Measurements from ENCODE around the gene XKRX.

The XKRX gene

GRCh38 chrX:100935767-100936166, 7.0 kb upstream of the XKRX start:
- DNase-seq (ENCODE audit: low read depth, low spot score) = no peak
- ChIA-PET POLR2A (no interaction called here), CTCF (no interaction called here)

GRCh38 chrX:100931925-100932285, 3.2 kb upstream of the XKRX start:
- no peak for DNase-seq (ENCODE audit: low read depth, low spot score)
- CTCF ChIA-PET = no interaction called here
- no peak for TF ChIP-seq CTCF (IDR thresholded peaks at IDR 0.05; ENCODE audit: insufficient read depth, low read length, missing control alignments)
- H3K4me3 ChIP-seq (ENCODE audit: low read depth, low read length) = no peak overlapping the region
- POLR2A ChIA-PET = no interaction called here

More at GRCh38 chrX:100935767-100936166, 7.0 kb upstream of the XKRX start:
- no peak for TF ChIP-seq CTCF (IDR thresholded peaks at IDR 0.05; ENCODE audit: insufficient read depth, low read length, missing control alignments)
- H3K4me3 ChIP-seq (ENCODE audit: low read depth, low read length) = no peak overlapping the region

GRCh38 chrX:100931218-100931924, 2.7 kb upstream of the XKRX start:
- POLR2A ChIA-PET = no interaction called here
- CTCF ChIA-PET = no interaction called here
- TF ChIP-seq CTCF (IDR thresholded peaks at IDR 0.05; ENCODE audit: insufficient read depth, low read length, missing control alignments) = no peak
- no peak for DNase-seq (ENCODE audit: low read depth, low spot score)
- no peak overlapping the region for H3K4me3 ChIP-seq (ENCODE audit: low read depth, low read length)

- no peak for DNase-seq (ENCODE audit: low read depth, low spot score)
- ChIA-PET POLR2A (no interaction called here), CTCF (no interaction called here)
- no peak overlapping the region for H3K4me3 ChIP-seq (ENCODE audit: low read depth, low read length)
- no peak for TF ChIP-seq CTCF (IDR thresholded peaks at IDR 0.05; ENCODE audit: insufficient read depth, low read length, missing control alignments)
Measured at GRCh38 chrX:100926453-100926852, 2.3 kb downstream of the XKRX start.

GRCh38 chrX:100924375-100924774, 4.3 kb downstream of the XKRX start:
- no peak for TF ChIP-seq CTCF (IDR thresholded peaks at IDR 0.05; ENCODE audit: insufficient read depth, low read length, missing control alignments)
- DNase-seq (ENCODE audit: low read depth, low spot score) = no peak

GRCh38 chrX:100915562-100915961, 13.2 kb downstream of the XKRX start:
- POLR2A ChIA-PET = no interaction called here
- CTCF ChIA-PET = no interaction called here
- H3K4me3 ChIP-seq (ENCODE audit: low read depth, low read length) = no peak overlapping the region
- no peak for TF ChIP-seq CTCF (IDR thresholded peaks at IDR 0.05; ENCODE audit: insufficient read depth, low read length, missing control alignments)
- no peak for DNase-seq (ENCODE audit: low read depth, low spot score)

More at GRCh38 chrX:100924375-100924774, 4.3 kb downstream of the XKRX start:
- CTCF ChIA-PET = no interaction called here
- no peak overlapping the region for H3K4me3 ChIP-seq (ENCODE audit: low read depth, low read length)
- POLR2A ChIA-PET = no interaction called here
